Lower lobe of right lung (tissue), 2 donors: ENCODE results near the gene HIC1. TPM values are rescaled to one million over a fixed set of nuclear protein-coding genes. Genes with fewer than 3 reads are reported as not detected.

Experiments used
- ATAC-seq, 2 donors: fragments of 200-7000 bp; cut with Tn5 transposase; one replicate each; pipeline ENCODE4 v1.9.1; 2020 to 2022; ENCODE audit warnings: mild to moderate bottlenecking in 2 of 2, moderate library complexity in 2 of 2
- DNase-seq: peaks from one replicate; pipeline ENCODE4 v3.0.0-alpha.2; 2020
- H3K27ac ChIP-seq: fragments of 200-600 bp; one replicate; pipeline ENCODE4 v1.8.0; 2022
- H3K27me3 ChIP-seq: fragments of 200-600 bp; one replicate; pipeline ENCODE4 v1.8.0; 2022; ENCODE audit warnings: low read depth
- H3K36me3 ChIP-seq: fragments of 200-600 bp; one replicate; pipeline ENCODE4 v1.8.0; 2022; ENCODE audit warnings: mild to moderate bottlenecking
- H3K4me1 ChIP-seq: fragments of 200-600 bp; one replicate; pipeline ENCODE4 v1.8.0; 2022
- H3K4me3 ChIP-seq: fragments of 200-600 bp; one replicate; pipeline ENCODE4 v1.8.0; 2022; ENCODE audit warnings: mild to moderate bottlenecking
- H3K9me3 ChIP-seq: fragments of 200-600 bp; one replicate; pipeline ENCODE4 v1.8.0; 2022
- CTCF ChIP-seq: fragments of 200-600 bp; IDR thresholded peaks from one replicate; pipeline ENCODE4 v1.8.0; 2022; ENCODE audit warnings: antibody characterized with exemption, mild to moderate bottlenecking
- intact Hi-C: fragments of 100-400 bp; cut with DNase I; formaldehyde crosslinking; loops from one replicate; pipeline ENCODE4 v1.11.0; 2022
- total RNA-seq: library from RNA; stranded (reverse); fragmentation: NEBNext Ultra II Directional; extraction: Animal tissue kit (Norgen Biotek cat#: 25700); gene quantifications from one replicate; pipeline ENCODE4 v1.2.1, GENCODE V29; 2021
- donor health status: DM: no; HTN: yes; CAD: no; lungs with severe emphysema.

The HIC1 gene
- total RNA-seq, 1 donor from 2014 or later: 20.6 TPM

GRCh38 chr17:2034157-2034556, 20.7 kb upstream of the HIC1 start:
- Histone ChIP-seq H3K9me3 (no peaks in the 10 kb centered on the region), H3K4me3 (no peak overlapping the region), H3K27me3 (peaks cover 7% of the 10 kb centered on the region), H3K4me1 (peaks cover 19% of the 10 kb centered on the region), H3K27ac (no peak overlapping the region), H3K36me3 (peaks cover 44% of the 10 kb centered on the region)
- ATAC-seq: no peak
- TF ChIP-seq CTCF: no peak
- no peak for DNase-seq
- intact Hi-C loops: no loop called here

DNA sequence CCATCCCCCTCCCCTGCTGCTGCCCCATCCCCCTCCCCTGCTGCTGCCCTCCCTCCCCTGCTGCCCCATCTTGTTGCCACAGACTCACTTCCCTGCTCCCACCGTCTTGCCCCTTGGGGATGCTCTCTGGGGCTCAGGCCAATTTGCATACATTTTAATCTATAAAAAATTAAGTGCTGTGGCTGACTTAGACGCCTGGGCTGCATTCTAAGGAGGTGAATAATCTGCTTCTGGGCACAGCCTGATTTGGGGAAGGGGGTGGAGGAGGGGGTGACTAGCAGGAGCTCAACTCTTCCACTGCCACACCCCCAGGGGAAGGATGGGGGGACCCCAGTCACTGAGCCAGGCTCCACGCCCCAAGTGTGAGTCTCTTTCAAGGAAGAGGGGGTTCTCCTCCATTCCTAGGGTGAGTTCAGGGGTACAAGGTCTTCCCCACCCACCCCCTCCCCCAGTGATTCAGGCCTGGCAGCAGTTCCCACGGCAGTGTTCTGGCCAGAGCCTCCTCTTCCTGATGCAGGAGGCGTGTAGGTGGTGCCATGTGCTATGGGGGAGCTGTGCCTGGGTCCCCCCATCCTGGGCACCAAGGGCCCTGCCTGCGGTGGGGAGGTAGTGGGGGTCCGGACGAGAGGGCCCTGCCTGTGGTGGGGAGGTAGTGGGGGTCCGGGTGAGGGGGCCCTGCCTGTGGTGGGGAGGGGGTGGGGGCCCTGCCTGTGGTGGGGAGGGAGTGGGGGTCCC, 19.9 kb upstream of the HIC1 start:
- Histone ChIP-seq H3K27ac (no peak overlapping the region), H3K36me3 (peaks cover 46% of the 10 kb centered on the region), H3K27me3 (no peaks in the 10 kb centered on the region), H3K9me3 (no peaks in the 10 kb centered on the region), H3K4me3 (no peak overlapping the region), H3K4me1 (peaks cover 15% of the 10 kb centered on the region)
- no peak for DNase-seq
- no peak for TF ChIP-seq CTCF
- intact Hi-C loops: no loop called here
- no peak for ATAC-seq

DNA sequence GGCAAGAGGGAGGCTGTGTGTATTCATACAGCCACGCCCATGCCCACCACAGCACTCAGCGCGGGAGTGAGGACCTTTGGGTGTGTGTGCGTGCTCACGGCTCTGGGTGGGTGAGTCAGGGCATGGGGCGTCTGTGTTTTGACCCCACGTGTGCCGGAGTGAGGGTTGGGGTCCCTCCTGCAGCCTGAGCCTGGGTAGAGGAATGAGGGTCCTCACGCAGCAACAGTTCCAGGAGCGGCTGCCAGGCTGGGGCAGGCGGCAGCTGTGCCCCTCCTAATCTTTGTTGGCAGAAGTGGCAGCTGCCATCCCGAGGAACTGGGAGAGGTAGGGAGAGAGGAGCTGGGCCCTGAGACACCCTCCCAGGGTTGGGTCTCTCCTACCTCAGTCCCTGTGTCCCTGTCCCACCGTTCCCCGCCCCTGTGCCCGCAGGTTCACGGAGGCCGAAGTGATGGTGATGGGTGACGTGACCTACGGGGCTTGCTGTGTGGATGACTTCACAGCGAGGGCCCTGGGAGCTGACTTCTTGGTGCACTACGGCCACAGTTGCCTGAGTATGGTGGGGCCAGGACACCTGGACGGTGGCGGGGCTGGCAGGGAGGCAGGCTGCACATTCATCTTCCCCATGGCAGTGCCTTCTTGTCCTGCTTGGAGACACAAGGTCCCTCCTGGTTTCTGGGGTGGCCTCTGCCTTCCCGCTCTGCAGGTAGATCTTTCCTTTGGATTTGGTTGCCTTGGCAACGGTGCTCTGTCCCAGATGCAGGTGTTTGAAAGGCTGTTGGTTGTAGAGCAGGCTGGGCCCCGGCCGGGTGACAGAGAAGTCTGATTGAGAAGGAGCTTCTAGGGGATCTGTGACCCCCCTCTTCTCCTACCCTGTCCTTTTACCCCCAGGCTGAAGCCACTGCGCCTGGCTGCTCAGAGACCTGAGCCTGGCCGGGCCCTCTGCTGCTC, 19.1 kb upstream of the HIC1 start:
- no peaks in the 10 kb centered on the region for H3K9me3 ChIP-seq
- H3K27ac ChIP-seq: no peak overlapping the region
- peaks cover 54% of the 10 kb centered on the region for H3K36me3 ChIP-seq
- TF ChIP-seq CTCF: no peak
- H3K4me3 ChIP-seq: no peak overlapping the region
- no peaks in the 10 kb centered on the region for H3K27me3 ChIP-seq
- peaks cover 12% of the 10 kb centered on the region for H3K4me1 ChIP-seq
- intact Hi-C loops: no loop called here
- ATAC-seq (no peak), DNase-seq (no peak)

DNA sequence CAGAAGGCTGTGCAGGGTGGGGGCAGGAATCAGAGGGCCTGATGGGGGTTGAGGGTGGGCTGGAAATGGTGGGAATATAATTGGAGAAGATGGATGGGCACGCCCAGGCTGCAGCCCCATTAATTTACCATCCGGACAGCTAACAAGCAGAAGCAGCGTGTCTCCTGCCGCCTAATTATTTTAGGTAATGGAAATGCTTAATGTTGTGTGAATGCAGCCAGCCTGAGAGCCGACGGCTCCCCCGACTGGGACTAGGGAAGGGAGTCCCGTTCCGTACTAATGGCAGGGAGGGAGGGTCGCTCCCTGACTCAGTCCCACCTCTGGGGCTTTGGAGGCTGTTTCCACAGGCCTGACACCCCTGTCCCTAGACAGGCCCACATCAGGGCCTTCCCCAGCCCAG, 17.7 kb upstream of the HIC1 start:
- no peaks in the 10 kb centered on the region for H3K9me3 ChIP-seq
- DNase-seq (no peak), ATAC-seq (no peak)
- H3K4me1 ChIP-seq: peaks cover 8% of the 10 kb centered on the region
- peaks cover 56% of the 10 kb centered on the region for H3K36me3 ChIP-seq
- H3K27me3 ChIP-seq: no peaks in the 10 kb centered on the region
- H3K4me3 ChIP-seq: no peak overlapping the region
- no peak for TF ChIP-seq CTCF
- no peak overlapping the region for H3K27ac ChIP-seq
- intact Hi-C loops: no loop called here

- peaks cover 26% of the 10 kb centered on the region for H3K4me1 ChIP-seq
- no peaks in the 10 kb centered on the region for H3K27me3 ChIP-seq
- H3K27ac ChIP-seq: no peak overlapping the region
- TF ChIP-seq CTCF: no peak
- no peak overlapping the region for H3K4me3 ChIP-seq
- DNase-seq (no peak), ATAC-seq (no peak)
- peaks cover 65% of the 10 kb centered on the region for H3K36me3 ChIP-seq
- H3K9me3 ChIP-seq: no peaks in the 10 kb centered on the region
- intact Hi-C loops: no loop called here
These were observed 14.6 kb upstream of the HIC1 start for GRCh38 chr17:2040219-2040827.
